ENCODE data around the gene BTBD9.

DNA sequence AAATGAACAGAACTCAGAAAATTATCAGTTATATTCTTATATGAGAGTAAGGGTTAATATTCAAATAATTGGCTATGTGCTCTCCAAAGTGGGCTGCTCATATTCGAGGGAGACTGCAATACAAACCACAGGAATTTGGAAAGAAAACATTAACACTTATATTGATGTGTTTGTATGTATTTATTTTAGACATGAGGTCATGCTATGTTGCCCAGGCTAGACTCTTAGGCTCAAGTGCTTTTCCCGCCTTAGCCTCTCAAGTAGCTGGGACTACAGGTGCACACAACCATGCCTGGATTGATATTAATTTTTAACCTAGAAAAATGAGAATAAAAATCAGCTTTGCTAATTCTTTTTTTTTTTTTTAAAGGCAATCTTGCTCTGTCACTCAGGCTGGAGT is 35.0 kb downstream of the BTBD9 start:
- TF ChIP-seq, protein P1, sequence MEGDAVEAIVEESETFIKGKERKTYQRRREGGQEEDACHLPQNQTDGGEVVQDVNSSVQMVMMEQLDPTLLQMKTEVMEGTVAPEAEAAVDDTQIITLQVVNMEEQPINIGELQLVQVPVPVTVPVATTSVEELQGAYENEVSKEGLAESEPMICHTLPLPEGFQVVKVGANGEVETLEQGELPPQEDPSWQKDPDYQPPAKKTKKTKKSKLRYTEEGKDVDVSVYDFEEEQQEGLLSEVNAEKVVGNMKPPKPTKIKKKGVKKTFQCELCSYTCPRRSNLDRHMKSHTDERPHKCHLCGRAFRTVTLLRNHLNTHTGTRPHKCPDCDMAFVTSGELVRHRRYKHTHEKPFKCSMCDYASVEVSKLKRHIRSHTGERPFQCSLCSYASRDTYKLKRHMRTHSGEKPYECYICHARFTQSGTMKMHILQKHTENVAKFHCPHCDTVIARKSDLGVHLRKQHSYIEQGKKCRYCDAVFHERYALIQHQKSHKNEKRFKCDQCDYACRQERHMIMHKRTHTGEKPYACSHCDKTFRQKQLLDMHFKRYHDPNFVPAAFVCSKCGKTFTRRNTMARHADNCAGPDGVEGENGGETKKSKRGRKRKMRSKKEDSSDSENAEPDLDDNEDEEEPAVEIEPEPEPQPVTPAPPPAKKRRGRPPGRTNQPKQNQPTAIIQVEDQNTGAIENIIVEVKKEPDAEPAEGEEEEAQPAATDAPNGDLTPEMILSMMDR (IDR thresholded peaks at IDR 0.05 in 4 of 5, conservative IDR thresholded peaks at IDR 0.05 in 1 of 5) = no peak
- TF ChIP-seq POLR2A (IDR thresholded peaks at IDR 0.05) = no peak
